ENCODE results near the gene GPHB5.

Gene GPHB5

GRCh38 chr14:63318835-63319234, at the start of gene GPHB5:
TSS of gene GPHB5 (minus strand) at chr14:63318935. CDS start at chr14:63317849, 1,086 bp downstream.
- no peak within 1 kb of the TSS for H3K4me3 ChIP-seq (ENCODE audit: control insufficient read depth, low read depth, low read length)
- no peak for TF ChIP-seq CTCF (conservative IDR thresholded peaks at IDR 0.05; ENCODE audit: control insufficient read depth, insufficient read depth, low read depth, low read length)
- DNase-seq (ENCODE audit: low read depth): no peak

GRCh38 chr14:63367742-63368364, 49.1 kb upstream of the GPHB5 start:
- no peak for DNase-seq (ENCODE audit: low read depth)
- no peak for TF ChIP-seq CTCF (conservative IDR thresholded peaks at IDR 0.05; ENCODE audit: control insufficient read depth, insufficient read depth, low read depth, low read length)
- H3K4me3 ChIP-seq (ENCODE audit: control insufficient read depth, low read depth, low read length): no peak overlapping the region

- no peak overlapping the region for H3K4me3 ChIP-seq (ENCODE audit: control insufficient read depth, low read depth, low read length)
- DNase-seq (ENCODE audit: low read depth): no peak
- no peak for TF ChIP-seq CTCF (conservative IDR thresholded peaks at IDR 0.05; ENCODE audit: control insufficient read depth, insufficient read depth, low read depth, low read length)
Observed at GRCh38 chr14:63362389-63362819, 43.7 kb upstream of the GPHB5 start.

- no peak overlapping the region for H3K4me3 ChIP-seq (ENCODE audit: control insufficient read depth, low read depth, low read length)
- DNase-seq (ENCODE audit: low read depth): no peak
- TF ChIP-seq CTCF (conservative IDR thresholded peaks at IDR 0.05; ENCODE audit: control insufficient read depth, insufficient read depth, low read depth, low read length): no peak
Observed at GRCh38 chr14:63361790-63362189, 43.1 kb upstream of the GPHB5 start.

- no peak overlapping the region for H3K4me3 ChIP-seq (ENCODE audit: control insufficient read depth, low read depth, low read length)
- no peak for DNase-seq (ENCODE audit: low read depth)
- no peak for TF ChIP-seq CTCF (conservative IDR thresholded peaks at IDR 0.05; ENCODE audit: control insufficient read depth, insufficient read depth, low read depth, low read length)
Observed at GRCh38 chr14:63357841-63358240, 39.1 kb upstream of the GPHB5 start.

GRCh38 chr14:63345826-63346225, 27.1 kb upstream of the GPHB5 start:
- no peak overlapping the region for H3K4me3 ChIP-seq (ENCODE audit: control insufficient read depth, low read depth, low read length)
- no peak for TF ChIP-seq CTCF (conservative IDR thresholded peaks at IDR 0.05; ENCODE audit: control insufficient read depth, insufficient read depth, low read depth, low read length)
- DNase-seq (ENCODE audit: low read depth): no peak

GRCh38 chr14:63344336-63344735, 25.6 kb upstream of the GPHB5 start:
- H3K4me3 ChIP-seq (ENCODE audit: control insufficient read depth, low read depth, low read length): no peak overlapping the region
- no peak for TF ChIP-seq CTCF (conservative IDR thresholded peaks at IDR 0.05; ENCODE audit: control insufficient read depth, insufficient read depth, low read depth, low read length)
- DNase-seq (ENCODE audit: low read depth): no peak

Data from fibroblast of mammary gland (primary cell).